OCI-LY3 (cell line): Measurements from ENCODE around the gene GNG11.

Source experiments
- H2AFZ ChIP-seq: fragments of 200-600, 300-600 bp; shearing (Covaris generic); 2 replicates; pipeline ENCODE4 v1.6.0; 2014; ENCODE audit warnings: antibody characterized with exemption, low read depth, low read length
- H3K27ac ChIP-seq: fragments of 200-600, 300-600 bp; sonication (generic); 2 replicates; pipeline ENCODE4 v1.5.1; 2014; ENCODE audit warnings: mild to moderate bottlenecking, low read length, moderate library complexity, mixed read lengths
- H3K27me3 ChIP-seq: fragments of 200-600, 300-600 bp; sonication (generic); 2 replicates; pipeline ENCODE4 v1.6.1; 2014; ENCODE audit warnings: low read depth, low read length, mixed read lengths
- H3K36me3 ChIP-seq: fragments of 200-600, 300-600 bp; sonication (generic); replicated peaks from 2 replicates; pipeline ENCODE3; 2014; ENCODE audit warnings: low read depth, low read length, mixed read lengths
- H3K4me1 ChIP-seq: fragments of 300-600, 200-600 bp; sonication (generic); 2 replicates; pipeline ENCODE4 v1.6.1; 2014; ENCODE audit warnings: low read length, mixed read lengths
- H3K4me2 ChIP-seq: fragments of 200-600, 300-600 bp; sonication (generic); 2 replicates; pipeline ENCODE4 v1.6.1; 2014; ENCODE audit warnings: low read length, mixed read lengths
- H3K4me3 ChIP-seq: fragments of 300-600, 200-600 bp; sonication (generic); 2 replicates; pipeline ENCODE4 v1.5.1; 2014; ENCODE audit warnings: antibody characterized with exemption, mild to moderate bottlenecking, low read length, moderate library complexity
- H3K79me2 ChIP-seq: fragments of 300-600, 200-600 bp; shearing (Covaris generic); 2 replicates; pipeline ENCODE4 v1.6.1; 2014; ENCODE audit warnings: mild to moderate bottlenecking, low read length, mixed read lengths
- H3K9ac ChIP-seq: fragments of 300-600, 200-600 bp; shearing (Covaris generic); 2 replicates; pipeline ENCODE4 v1.6.0; 2014; ENCODE audit warnings: mild to moderate bottlenecking, low read length, moderate library complexity
- H3K9me3 ChIP-seq: fragments of 200-600, 300-600 bp; shearing (Covaris generic); 2 replicates; pipeline ENCODE4 v1.6.1; 2014; ENCODE audit warnings: low read length, mixed read lengths; ENCODE audit not compliant: insufficient read depth
- H4K20me1 ChIP-seq: fragments of 200-600, 300-600 bp; sonication (generic); 2 replicates; pipeline ENCODE4 v1.6.1; 2016; ENCODE audit warnings: low read length, mixed read lengths; ENCODE audit not compliant: insufficient read depth
- EZH2phosphoT487 ChIP-seq: fragments of 200-600 bp; shearing (Covaris generic); IDR thresholded peaks from 2 replicates; pipeline ENCODE4 v1.6.1; 2018; ENCODE audit warnings: antibody characterized with exemption, mixed run types, low read depth
- TF ChIP-seq, protein P1 (sequence below): fragments of 200-600, 300-600 bp; sonication (generic); IDR thresholded peaks from 2 replicates; pipeline ENCODE4 v1.5.1; 2014; ENCODE audit warnings: antibody characterized with exemption, low read length, low read depth

Gene GNG11

DNA sequence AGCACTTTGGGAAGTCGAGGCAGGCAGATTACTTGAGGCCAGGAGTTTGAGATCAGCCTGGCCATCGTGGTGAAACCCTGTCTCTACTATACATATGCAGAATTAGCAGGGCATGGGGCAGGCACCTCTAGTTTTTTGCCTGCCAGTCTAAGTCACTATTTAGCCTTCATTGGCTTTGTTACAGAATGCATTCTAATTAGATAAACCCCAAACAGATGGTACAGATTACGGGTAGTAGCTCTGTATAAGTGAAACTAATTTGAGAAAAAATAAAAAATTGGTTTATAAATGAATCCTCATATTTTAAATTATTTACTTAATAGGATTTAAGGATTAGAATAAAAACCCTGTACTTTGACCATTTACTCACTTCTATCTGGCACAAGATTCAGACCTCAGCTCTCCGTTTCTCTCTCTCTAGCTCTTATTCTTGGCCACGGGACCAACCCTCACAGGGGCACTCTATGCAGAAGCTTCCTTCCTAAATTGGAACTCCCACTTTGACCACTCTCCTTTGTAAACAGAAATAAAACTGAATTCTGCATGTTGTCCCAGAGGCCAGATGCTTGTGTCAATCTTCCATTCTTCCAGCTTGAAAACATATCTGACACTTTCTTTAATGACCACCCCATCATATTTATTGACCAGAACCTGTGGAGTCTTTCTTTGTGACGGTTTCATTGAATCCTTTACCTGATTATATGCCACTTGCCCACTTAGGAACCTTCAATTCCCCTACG lies 55.8 kb downstream of the GNG11 start:
- Histone ChIP-seq H3K27ac (no peak overlapping the region), H2AFZ (no peak overlapping the region), H3K27me3 (no peaks in the 10 kb centered on the region), H3K4me1 (peaks cover 13% of the 10 kb centered on the region), H3K4me2 (no peak overlapping the region), H3K9me3 (no peaks in the 10 kb centered on the region), H3K36me3 (no peaks in the 10 kb centered on the region), H3K79me2 (no peaks in the 10 kb centered on the region), H3K9ac (no peak overlapping the region), H3K4me3 (no peak overlapping the region), H4K20me1 (no peaks in the 10 kb centered on the region)
- TF ChIP-seq, protein P1, sequence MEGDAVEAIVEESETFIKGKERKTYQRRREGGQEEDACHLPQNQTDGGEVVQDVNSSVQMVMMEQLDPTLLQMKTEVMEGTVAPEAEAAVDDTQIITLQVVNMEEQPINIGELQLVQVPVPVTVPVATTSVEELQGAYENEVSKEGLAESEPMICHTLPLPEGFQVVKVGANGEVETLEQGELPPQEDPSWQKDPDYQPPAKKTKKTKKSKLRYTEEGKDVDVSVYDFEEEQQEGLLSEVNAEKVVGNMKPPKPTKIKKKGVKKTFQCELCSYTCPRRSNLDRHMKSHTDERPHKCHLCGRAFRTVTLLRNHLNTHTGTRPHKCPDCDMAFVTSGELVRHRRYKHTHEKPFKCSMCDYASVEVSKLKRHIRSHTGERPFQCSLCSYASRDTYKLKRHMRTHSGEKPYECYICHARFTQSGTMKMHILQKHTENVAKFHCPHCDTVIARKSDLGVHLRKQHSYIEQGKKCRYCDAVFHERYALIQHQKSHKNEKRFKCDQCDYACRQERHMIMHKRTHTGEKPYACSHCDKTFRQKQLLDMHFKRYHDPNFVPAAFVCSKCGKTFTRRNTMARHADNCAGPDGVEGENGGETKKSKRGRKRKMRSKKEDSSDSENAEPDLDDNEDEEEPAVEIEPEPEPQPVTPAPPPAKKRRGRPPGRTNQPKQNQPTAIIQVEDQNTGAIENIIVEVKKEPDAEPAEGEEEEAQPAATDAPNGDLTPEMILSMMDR, result no peak
- TF ChIP-seq EZH2phosphoT487, result no peak
